HG02884 (cell line): ENCODE data around the gene PPFIBP2.

Experiments used
- ATAC-seq: cut with Tn5 transposase; IDR thresholded peaks from one replicate; pipeline ENCODE4 v1.9.1; 2021; ENCODE audit warnings: mild to moderate bottlenecking, moderate library complexity; ENCODE audit not compliant: unreplicated experiment

Gene PPFIBP2

DNA sequence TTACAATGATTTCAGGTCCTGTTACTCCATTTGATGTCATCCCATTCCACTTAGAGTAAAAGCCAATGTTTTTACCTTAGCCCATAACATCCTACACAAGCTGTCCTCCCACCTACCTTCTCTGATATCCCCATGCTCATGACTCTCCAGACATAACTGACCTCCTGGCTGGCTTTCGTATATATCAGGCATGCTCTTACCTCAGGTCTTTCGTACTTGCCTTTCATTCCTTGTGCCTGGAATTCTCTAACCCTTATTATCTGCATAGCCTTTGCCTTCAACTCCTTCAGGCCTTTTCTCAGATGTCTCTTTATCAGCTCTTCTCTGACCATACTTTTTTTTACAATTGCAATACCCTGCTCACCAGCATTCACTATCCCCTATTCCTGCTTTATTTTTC lies 169.8 kb downstream of the PPFIBP2 start:
- ATAC-seq, result no peak

DNA sequence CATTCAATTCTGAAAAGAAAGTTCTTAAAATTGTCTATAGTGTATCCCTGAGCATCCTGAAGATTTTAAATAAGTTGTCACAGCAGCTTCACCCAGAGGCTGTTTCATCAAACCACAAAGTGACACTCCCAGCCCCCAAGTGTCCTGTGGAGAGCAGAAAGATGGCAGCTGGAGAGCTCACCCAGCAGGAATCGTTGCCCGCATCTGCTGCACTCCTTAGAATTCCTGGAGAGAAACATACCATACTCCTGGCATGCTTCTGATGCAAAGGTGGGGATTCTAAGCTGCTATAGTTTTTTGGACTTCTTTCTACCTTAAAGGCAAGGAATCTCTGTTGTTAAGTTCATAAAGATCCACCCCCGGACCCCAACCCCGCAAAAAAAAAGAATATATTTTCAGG lies 173.0 kb downstream of the PPFIBP2 start:
- ATAC-seq, result no peak

DNA sequence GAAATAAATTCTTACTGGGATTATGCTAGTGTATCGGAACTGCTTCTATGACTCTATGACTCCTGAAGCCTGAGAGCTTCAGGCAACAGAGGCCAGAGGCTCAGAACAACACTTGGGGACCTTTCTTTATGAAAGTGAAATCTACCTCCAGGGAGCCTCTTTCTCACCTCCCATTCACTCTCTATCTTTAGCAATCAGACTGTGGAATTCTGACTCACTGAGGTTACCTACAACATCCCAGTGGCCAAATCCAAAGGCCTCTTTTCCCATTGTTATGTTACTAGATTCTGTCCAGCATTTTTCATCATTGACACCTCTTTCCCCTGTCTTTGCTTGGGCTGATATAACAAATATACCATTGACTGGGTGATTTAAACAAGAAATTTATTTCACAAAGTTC lies 173.6 kb downstream of the PPFIBP2 start:
- ATAC-seq, result no peak

DNA sequence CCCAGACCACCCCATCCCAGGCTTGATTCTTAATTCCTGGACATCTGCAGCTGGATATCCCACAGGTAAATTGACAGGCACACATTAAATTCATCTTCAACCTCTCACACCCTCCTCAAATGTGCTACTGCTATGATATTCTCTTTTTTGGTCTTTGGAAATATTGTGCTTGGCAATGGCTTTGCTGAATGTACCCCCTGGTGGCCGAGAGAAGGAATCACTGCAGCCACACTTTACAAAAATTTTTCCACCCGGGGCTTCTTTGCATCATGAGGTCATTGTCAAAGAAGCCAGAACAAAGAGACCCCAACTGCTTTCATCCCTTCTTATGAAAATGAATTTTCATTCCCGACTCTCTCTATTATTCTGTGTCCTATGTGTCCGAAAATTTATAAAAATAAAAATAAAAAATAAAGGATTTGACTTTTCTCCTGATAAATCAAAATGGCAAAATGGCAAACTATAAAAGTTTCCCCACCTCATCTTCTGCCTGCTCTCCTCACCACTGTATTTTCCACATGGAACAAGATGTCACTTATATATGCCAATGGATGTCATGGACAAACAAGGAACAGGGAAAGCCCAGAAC lies 174.5 kb downstream of the PPFIBP2 start:
- peak; percentile 67 for ATAC-seq

DNA sequence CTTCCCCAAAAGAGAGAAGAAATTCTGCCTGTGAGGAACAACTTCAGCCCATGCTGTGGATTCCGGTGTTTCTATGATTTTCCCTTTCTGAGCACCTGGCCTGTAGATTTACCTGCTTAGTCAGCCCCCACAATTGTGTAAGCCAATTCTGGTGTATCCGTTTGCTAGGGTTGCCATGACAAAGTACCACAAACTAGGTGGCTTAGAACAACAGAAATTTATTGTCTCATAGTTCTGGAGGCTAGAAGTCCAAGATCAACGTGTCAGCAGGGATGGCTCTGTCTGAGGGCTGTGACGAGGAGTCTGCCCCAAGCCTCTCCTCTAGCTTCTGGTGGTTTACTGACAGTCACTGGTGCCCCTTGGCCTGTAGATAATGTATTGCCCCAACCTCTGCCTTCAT lies 175.4 kb downstream of the PPFIBP2 start:
- no peak for ATAC-seq

DNA sequence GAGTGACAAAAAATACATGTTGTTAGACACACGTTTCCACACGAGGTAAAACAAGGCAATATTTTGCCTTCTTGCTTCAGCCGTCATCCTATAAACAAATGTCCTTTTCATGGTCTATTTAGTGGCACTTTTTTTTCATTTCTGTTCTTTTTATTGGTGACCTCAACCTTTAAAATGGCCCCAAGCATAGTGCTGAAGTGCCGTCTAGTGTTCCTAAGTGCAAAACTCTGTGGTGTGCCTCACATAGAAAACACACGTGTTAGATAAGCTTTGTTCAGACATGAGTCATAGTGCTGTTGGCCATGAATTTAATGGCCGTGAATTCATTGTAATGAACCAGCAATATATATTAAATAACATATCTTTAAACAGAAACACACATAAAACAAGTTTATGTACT lies 176.8 kb downstream of the PPFIBP2 start:
- ATAC-seq, result peak; percentile 53

DNA sequence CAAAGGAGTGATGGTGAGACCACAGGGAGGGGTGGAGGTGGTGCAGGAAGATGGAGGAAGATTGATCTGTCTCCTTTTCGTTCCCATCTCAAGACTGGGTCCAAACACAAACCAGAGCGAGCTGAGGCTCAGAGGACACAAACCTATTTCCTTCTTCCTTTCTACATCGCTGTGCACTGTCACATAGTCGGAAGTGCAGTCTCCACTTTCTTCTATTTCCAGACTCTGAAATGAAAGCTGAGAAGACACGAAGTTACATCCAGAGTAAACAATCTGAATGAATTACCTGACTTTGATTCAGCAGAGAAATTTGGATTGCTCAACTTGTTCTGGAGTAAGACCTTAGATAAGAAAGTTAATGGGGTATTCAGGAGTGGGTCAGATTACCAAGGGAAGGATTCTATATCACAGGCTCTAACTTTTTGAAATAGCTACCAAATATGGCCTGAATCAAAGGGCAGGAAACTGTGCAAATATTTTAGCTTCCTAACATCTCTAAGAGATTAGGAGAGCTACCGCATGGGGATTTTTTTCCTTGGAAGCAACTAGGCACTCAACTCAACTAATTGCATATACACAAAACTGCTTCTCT lies 178.1 kb downstream of the PPFIBP2 start:
- no peak for ATAC-seq

DNA sequence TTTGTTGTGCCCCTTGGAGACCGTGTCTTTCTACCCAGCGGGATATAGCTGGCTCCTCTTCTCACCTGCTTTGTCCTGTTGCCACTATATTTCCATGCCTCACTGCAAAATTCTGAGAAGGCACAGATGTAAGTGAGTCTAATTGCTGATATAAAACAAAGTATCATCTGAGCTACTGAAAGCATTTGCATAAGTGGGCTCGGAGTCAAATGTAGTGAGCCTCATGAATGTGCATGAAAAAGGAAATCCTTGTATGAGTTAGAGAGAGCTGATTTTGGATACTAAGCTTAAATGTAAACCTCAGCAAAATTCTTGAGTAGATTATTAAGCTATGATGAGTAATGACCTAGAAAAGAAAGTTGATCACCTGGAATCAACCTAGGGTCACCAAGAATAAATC lies 178.6 kb downstream of the PPFIBP2 start:
- ATAC-seq, result no peak

DNA sequence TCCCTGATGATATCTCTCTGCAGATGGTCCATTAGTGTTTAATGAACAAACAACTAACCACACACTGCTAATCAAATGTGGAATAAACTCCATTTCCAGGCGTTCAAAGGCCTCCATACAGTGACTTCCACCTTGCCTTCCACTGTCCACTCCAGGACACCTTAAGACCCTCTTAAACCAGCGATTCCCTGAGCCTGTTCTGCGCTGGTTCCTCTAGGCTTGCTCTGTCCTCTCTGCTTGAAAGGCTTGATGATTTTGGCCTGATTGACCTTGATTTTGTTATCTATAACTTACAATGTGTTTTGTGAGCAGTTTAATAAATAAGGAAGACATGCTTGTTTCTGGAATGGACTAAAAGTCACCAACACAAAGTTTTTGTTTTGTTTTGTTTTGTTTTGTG lies 180.4 kb downstream of the PPFIBP2 start:
- no peak for ATAC-seq

DNA sequence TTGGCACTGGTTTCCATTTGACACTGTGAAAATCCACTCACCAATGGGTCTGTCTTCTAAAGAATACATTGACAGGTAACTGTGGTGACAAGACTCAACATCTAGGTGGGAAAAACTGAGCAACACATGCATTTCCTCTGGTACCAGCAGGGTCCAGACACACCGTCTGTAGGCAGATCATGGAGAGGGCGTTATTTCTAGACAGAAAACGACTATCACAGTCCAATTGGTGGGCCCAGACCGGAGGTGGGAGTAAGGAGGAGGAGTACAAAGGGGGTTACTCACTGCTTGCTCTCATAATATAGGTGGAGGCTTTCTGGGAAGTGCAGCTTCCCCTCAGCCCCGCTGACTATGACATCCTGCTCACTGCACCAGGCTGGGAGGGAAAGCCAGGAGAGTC lies 182.6 kb downstream of the PPFIBP2 start:
- no peak for ATAC-seq
